GM20000 (cell line): ENCODE measurements around the gene PRPH2.
"Not testable (repeated sequence)": the region's sequence is repeated elsewhere in the genome, so short reads cannot be mapped to it uniquely, and the experiment has no call there.

Experiments used
- DNase-seq: peaks from one replicate; pipeline ENCODE4 v3.0.0; 2012; ENCODE audit warnings: low spot score
- TF ChIP-seq, protein P1 (sequence below): IDR thresholded peaks from 2 replicates; pipeline ENCODE4 v1.5.1; 2012; ENCODE audit warnings: mild to moderate bottlenecking, control low read depth; ENCODE audit errors: extremely low read depth, missing control alignments

Gene PRPH2

GRCh38 chr6:42707595-42707994 lies 14.8 kb downstream of the PRPH2 start:
- no peak for DNase-seq
- TF ChIP-seq, protein P1, sequence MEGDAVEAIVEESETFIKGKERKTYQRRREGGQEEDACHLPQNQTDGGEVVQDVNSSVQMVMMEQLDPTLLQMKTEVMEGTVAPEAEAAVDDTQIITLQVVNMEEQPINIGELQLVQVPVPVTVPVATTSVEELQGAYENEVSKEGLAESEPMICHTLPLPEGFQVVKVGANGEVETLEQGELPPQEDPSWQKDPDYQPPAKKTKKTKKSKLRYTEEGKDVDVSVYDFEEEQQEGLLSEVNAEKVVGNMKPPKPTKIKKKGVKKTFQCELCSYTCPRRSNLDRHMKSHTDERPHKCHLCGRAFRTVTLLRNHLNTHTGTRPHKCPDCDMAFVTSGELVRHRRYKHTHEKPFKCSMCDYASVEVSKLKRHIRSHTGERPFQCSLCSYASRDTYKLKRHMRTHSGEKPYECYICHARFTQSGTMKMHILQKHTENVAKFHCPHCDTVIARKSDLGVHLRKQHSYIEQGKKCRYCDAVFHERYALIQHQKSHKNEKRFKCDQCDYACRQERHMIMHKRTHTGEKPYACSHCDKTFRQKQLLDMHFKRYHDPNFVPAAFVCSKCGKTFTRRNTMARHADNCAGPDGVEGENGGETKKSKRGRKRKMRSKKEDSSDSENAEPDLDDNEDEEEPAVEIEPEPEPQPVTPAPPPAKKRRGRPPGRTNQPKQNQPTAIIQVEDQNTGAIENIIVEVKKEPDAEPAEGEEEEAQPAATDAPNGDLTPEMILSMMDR: no peak

GRCh38 chr6:42704937-42705374 lies 17.4 kb downstream of the PRPH2 start:
- TF ChIP-seq, protein P1: no peak
- no peak for DNase-seq

DNA sequence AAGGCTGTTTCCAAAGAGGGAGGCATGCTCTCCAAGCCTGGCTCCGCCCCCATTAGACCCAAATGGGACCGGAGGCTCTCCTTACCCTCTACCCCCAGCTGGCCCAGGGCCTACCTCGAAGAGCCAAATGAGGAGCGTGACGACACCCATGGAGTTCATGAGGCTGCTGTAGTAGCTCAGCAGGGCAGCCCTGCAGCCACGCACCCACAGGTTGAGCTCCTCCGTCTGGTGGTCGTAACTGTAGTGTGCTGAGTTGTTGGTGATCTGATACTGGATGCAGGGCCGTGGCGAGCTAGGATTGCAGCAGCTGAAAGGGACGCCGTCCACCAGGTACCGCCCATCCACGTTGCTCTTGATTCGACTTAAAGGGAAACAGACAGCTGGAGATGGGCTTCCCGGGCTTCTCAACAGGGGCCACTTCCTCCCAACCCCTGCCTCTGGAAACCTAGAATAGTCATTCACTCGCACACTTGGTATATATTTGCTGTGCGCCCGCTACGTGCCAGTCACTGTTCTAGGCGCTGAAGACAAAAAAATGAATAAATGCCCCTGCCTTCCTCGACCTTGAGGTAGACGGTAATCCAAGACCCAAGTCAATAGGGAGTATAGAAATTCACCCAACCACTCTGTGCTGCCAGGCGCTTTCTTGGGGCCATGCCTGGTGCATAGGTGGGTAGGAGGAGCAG lies 18.0 kb downstream of the PRPH2 start:
- DNase-seq: no peak
- TF ChIP-seq, protein P1: no peak

DNA sequence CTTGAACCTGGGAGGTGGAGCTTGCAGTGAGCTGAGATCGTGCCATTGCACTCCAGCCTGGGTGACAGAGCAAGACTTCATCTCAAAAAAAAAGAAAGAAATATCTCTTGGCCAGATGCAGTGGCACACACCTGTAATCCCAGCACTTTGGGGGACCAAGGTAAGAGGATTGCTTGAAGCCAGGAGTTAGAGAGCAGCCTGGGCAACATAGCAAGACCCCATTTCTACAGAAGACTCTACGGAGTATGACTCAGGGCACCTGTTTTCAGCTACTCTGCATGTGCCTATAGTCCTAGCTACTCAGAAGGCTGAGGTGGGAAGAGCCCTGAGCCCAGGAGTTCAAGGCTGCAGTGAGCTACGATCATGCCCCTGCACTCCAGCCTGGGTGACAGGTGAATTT lies 19.6 kb downstream of the PRPH2 start:
- DNase-seq: not testable (repeated sequence)

DNA sequence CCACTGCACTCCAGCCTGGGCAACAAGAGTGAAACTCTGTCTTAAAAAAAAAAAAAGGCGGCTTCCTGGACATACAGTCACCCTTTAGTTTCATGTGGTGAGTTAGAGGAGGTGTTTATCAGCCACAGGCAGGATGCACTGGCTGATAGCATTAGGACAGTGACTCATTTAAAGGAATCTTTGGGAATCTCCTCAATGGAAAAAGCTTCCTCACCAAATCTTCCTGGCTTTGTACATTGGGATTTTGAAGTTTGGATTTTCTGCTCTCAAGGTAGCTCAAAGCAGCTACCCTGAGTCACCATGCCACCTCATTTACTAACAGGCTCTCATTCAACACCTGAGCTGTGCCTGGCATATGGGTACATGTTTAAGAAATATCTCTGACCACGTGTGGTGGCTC lies 20.2 kb downstream of the PRPH2 start:
- TF ChIP-seq, protein P1: no peak
- no peak for DNase-seq

DNA sequence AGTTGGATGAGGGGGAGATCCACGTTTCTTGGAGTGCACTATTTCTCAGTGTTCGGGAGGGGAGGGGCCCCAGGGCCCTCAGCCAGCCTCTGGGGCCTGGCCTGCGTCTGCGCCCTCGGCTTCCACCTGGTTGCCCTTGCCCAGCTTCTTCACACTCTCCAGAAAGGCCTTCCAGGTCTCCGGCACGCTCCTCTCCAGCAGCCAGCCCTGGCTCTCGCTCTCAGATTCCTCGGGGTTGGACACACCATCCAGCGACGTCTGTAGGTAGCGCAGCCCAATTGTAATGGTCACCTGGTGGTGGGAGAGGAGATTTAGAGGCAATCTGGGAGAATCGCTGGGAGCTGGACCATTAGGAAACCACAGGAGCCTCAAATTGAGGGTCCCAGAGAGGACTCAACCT lies 24.2 kb downstream of the PRPH2 start:
- DNase-seq: no peak
- TF ChIP-seq, protein P1: no peak

- DNase-seq: no peak
- TF ChIP-seq, protein P1: no peak
Measured at GRCh38 chr6:42697268-42697655, 25.1 kb downstream of the PRPH2 start.
